Cardiac muscle cell (in vitro differentiated cells and primary cell): ENCODE results near the gene CCDC28A. TPM values are rescaled to one million over a fixed set of nuclear protein-coding genes. Genes with fewer than 3 reads are reported as not detected.

Source experiments
- DNase-seq, 2 donors: peaks; one replicate each; pipeline versions ENCODE4 v3.0.0 to v3.0.0-alpha.2; 2010 to 2017; ENCODE audit warnings: low read depth in 1 of 2, low spot score in 1 of 2
- H3K27ac ChIP-seq: fragments of 200-600 bp; sonication (generic); 2 replicates; pipeline ENCODE4 v1.5.1; 2016
- H3K27me3 ChIP-seq: fragments of 200-600 bp; sonication (generic); 2 replicates; pipeline ENCODE4 v1.6.0; 2016; ENCODE audit warnings: control low read depth
- H3K36me3 ChIP-seq: fragments of 200-600 bp; sonication (generic); 2 replicates; pipeline ENCODE4 v1.5.1; 2016; ENCODE audit warnings: control low read depth
- H3K4me1 ChIP-seq: fragments of 200-600 bp; sonication (generic); 2 replicates; pipeline ENCODE4 v1.8.1; 2017; ENCODE audit warnings: low read depth, mild to moderate bottlenecking, mixed run types
- H3K4me3 ChIP-seq: fragments of 200-600 bp; sonication (generic); 2 replicates; pipeline ENCODE4 v1.5.1; 2016; ENCODE audit warnings: mild to moderate bottlenecking
- H3K9me3 ChIP-seq: fragments of 200-600 bp; sonication (generic); 2 replicates; pipeline ENCODE4 v1.5.1; 2017; ENCODE audit warnings: low read depth, mild to moderate bottlenecking, control low read depth
- CTCF ChIP-seq: IDR thresholded peaks from 2 replicates; pipeline ENCODE4 v1.5.1; 2012; ENCODE audit warnings: low read depth, mild to moderate bottlenecking, low read length
- polyA plus RNA-seq: library from polyadenylated mRNA; unstranded; fragments of >200 nt; fragmentation: Nextera tagmentation; extraction: Ambion mirVana; gene quantifications from 2 replicates; pipeline ENCODE4 v1.2.1, GENCODE V29; 2016
- total RNA-seq: library from RNA; depleted of rRNA; stranded (reverse); fragments of >200 nt; gene quantifications from 2 replicates; pipeline ENCODE4 v1.2.3, GENCODE V29; 2016

The CCDC28A gene
- total and polyA plus RNA-seq, 2 experiments from 2014 or later: 6.3 to 15.2 TPM

GRCh38 chr6:138837246-138837645 lies 63.7 kb downstream of the CCDC28A start:
- no peaks in the 10 kb centered on the region for H3K36me3 ChIP-seq
- no peak for TF ChIP-seq CTCF

More at GRCh38 chr6:138837246-138837645, 63.7 kb downstream of the CCDC28A start:
- no peak overlapping the region for H3K27ac ChIP-seq
- H3K9me3 ChIP-seq: no peaks in the 10 kb centered on the region
- H3K4me1 ChIP-seq: peaks cover 8% of the 10 kb centered on the region
- no peaks in the 10 kb centered on the region for H3K27me3 ChIP-seq
- no peak for DNase-seq
- no peak overlapping the region for H3K4me3 ChIP-seq

Other genes starting within 250 kb of the CCDC28A start
- gene ECT2L, start 22.3 kb downstream of the CCDC28A start, total RNA-seq: not detected in 2 replicates
- gene ECT2L, start 22.3 kb downstream of the CCDC28A start, polyA plus RNA-seq: 0.04 TPM in 1 of 2 replicates, not detected in the other
- 43.9 and 49.5 TPM in 2 replicates for gene REPS1, start 214.5 kb downstream of the CCDC28A start, total RNA-seq
- 30.5 and 43.2 TPM in 2 replicates for gene REPS1, start 214.5 kb downstream of the CCDC28A start, polyA plus RNA-seq